GM21423 (cell line): ENCODE data around the gene DBH.

Source experiments
- ATAC-seq: cut with Tn5 transposase; IDR thresholded peaks from one replicate; pipeline ENCODE4 v1.9.1; 2021; ENCODE audit warnings: mild to moderate bottlenecking, moderate library complexity; ENCODE audit not compliant: unreplicated experiment

The DBH gene

DNA sequence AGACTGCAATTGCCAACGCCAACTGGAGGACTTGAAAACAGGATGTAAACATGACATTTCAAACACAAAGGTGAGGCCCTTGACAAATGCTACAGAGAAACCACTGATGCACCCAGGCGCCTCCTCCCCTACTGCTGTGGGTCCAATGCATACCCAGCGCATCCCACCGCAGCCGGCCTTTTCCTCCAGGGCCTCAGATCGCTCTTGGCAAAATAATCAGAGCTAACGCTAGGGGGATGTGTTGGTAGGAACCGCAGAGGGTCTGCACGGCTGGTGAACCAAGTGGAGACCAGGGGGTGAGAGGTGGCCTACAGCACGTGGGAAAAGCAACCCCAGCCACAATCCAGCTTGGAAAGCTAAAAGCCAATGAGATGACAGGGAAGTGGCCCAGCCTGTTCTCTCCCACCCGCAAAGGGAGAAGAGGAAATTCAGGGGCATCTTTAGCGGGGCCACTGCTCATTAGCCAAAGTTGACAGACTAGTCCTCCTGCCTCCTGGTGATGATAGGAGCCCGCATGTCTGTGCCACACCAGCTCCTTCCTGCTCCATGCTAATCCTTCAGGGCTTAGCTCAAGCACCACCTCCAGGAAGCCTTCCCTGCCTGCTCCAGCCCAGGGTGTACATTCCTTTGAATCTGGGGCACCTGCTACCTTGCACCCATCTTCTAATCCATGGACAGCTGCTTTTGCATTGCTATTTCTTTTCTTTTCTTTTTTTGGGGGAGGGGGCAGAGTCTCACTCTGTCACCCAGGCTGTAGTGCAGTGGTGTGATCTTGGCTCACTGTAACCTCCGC, 32.8 kb upstream of the DBH start:
- no peak for ATAC-seq

DNA sequence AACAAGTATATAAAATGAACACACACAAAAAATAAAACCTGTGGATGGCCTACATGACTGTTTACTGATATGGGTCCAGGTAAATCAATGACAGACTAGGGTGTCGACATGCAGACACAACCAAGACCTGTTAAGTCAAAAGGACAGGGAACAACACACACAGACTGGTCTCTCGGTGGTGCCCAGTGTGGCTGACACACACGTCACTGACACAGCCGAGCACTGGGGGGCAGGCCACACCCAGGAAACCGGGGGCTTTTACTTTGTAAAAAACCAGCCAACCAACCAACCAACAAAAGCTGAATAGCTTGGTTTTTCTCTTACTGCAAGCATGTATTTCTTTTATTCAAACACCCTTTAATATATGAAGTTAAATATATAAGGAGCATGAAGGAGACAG, 31.9 kb upstream of the DBH start:
- no peak for ATAC-seq

DNA sequence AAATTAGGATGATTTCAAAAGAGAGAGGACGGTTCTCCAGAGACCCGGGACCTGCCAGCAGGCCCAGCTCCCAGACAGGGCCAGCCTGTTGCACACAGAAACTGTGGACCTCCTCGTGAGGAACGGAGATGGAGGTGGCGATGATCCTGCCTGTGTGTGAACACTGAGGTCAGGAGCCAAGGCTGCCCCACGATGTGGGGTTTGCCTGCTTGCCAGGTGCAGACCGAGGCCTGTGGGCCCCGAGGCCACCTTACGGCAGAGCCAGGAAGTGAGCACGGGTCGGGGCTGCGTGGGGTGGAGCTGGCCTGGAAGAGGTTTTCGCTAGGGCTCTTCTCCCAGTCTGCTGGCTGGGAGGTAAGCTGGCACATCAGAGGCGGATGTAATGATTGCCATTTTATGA, 31.3 kb upstream of the DBH start:
- no peak for ATAC-seq

DNA sequence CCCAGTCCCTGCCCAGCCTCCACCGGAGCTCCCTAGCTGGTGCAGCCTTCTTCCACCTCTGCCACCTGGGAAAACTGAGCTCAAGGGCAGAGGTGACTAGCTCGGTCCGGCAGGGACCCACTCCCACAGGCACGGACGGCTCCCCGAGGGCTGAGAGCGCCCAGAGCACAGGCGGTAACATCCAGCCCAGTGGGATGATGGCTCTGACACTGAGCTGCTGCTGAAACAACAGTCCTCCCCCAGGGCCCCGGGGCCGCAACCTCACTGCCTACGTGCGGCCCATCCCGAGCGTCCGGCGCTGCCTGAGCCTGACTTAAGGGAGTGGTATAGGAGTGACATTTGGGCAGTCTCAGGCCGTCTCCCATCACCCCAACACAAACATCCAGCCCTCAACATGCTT, 30.7 kb upstream of the DBH start:
- no peak for ATAC-seq

DNA sequence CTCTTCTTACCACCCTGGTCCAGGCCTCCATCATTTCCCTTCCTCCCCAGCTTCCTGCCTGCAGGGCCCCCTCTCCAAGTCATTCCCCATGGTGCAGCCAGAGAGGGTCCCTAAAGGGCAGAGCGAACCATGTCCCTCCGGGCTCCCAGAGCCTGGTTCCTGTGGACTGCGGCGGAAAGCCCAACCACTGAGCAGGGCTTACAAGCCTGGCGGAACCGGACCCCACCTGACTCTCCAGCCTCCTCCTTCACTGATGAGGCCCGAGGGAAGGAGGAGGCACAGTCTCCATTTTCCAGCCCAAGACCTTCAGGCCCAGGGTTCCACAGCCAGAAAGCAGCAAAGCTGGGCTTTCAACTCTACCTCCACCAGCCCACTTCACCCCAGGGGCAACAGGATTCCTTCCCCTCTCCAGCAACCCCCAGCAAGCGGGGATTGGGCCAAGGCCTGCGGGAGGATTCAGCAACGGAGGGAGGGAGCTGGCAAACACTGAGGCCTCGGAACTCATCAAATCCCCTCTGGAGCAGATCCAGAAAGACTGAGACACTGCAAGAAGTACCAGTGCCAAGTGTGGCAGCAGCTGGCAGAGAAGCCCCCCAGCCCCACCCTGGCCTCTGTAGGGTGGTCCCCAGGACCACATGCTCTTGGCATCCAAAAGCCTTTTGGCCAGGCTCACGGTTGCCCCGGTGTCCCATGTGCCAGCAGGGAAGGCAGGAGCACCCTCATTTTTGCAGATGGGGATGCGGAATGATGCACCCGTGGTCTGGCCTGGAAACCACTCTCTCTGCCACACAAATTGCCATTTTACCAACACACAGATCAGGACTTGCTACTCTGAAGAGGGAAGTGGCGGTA, 30.1 kb upstream of the DBH start:
- ATAC-seq, result no peak

DNA sequence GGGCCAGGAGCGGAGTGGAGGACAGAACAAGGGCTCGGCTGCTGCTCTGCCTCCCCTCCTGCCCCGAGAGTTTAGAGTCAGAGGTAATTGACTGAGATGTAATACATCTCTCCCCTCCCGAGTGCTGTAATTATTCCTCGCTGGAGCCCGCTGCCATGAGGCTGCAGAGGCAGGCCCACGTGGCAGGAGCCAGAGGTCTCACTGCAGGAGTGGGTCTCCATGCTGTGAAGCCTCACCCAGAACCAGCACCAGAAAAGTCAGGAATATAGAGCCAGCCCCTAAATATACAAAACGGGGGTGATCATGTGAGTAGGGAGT, 29.5 kb upstream of the DBH start:
- no peak for ATAC-seq

DNA sequence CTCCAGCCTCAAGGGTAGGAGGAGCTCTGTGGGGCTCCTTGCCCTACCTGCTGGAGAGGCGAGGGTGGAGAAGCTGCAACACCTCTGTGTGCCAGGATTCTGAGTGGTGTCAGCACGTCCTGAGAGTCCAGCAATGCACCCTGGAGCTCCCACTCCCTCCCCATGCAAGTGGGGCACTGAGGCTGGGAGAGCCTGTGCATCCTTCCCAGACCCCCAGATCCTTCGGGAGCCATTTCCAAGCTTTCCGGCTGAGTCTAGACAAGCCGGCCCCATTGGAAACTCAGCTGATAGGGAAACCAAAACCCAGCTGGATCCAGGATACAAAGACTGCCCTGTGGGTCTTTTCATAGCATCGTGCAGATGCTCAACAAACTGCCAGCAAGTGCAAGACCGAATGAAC, 28.8 kb upstream of the DBH start:
- no peak for ATAC-seq

DNA sequence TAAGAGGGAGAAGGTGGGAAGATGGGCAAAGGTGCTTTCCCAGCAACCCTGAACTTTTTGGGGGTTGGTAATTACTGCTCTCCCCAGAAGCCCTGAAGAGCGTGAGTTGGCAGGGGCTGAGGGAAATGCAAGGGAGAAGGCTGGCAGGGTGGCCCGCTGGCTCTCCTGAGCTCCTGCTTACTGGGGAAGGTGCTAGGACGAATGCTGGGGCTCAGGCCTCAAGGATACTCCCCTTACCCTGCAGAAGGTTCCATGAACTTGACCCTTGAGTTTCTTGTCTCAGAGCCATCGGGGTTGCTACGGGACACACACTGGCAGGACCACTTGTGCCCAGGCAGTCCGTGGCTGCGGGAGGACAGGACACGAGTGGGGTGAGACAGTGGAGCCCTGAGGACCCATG, 28.2 kb upstream of the DBH start:
- ATAC-seq, result no peak

DNA sequence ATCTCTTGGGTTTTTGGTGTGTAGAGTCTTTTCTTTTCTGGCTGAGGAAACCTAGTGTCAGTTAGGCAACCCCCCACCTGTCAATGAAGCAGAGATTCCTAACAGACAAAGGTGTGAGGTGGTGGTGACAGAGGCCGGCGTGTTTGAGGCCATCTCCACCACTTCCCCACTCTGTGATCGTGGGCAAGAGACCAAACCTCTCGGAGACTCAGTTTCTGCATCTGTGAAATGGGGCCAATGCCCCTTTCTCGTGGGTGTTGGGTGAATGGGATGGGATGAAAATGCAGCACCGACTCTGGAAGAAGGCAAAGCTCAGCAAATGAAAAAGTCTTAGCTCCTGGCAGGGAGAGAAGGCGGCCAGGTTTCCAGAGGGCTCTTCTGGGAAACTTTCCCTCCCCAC, 27.8 kb upstream of the DBH start:
- no peak for ATAC-seq

DNA sequence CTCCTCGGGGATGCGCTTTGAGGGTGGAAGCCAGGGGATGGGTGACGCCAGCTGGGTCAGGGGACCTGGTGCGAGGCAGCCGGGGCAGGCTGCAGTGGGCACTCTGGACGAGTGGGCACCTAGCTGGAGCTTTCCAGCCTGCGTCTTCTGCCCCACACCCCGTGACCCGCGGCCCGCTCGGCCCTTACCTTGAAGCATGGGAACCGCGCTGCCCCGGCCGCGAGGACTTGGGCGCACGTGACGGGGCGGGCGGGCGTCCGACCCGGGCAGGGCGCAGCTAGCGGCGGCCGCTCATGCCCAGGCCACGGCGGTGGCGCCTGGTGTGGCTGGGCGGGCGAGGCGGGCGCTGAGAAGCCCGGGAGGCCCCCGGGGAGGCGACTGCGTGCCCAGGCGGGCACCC, 27.3 kb upstream of the DBH start:
- ATAC-seq, result no peak

DNA sequence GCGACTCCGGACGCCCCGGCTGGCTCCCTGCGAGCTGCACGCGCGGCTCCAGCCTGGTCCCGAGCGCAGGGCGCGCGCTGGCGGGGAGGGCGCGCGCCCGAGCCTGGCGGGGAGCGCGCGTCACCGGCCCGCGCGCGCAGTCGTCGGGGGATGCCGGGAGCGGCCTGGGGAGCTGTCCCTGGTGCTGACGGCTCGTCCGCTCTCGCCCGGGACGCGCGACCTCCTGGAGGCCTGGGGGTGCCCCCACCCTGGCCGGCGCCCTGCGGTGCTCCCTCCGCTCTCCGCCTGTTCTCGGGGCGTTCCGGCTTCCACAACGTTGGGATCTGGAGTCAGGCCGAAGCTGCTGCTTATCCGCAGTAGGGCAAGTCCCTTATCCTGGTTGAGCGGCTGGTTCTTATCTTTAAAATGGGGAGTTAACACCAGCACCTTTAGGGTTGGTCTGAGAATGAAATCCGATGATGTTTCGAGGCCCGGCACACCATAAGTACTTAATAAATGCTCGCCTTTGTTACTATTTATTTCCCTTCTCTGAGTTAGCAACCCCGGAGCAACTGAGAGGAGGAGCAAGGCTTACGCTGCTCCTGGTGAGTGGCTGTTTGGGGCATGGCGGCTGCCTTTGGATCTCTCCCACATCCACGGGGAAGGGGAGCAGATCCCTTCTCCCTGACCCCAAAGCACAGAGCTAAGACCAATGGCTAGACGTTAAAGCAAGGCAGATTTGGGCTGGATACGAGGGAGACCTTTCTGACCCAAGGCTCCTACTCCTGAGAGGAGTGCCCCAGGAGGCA, 26.7 kb upstream of the DBH start, which contains the start of gene FAM163B:
TSS of gene FAM163B (minus strand) at position 79 of the 788 bp plus-strand sequence. CDS start 29,166 bp downstream, outside the sequence.
- ATAC-seq, result no peak

DNA sequence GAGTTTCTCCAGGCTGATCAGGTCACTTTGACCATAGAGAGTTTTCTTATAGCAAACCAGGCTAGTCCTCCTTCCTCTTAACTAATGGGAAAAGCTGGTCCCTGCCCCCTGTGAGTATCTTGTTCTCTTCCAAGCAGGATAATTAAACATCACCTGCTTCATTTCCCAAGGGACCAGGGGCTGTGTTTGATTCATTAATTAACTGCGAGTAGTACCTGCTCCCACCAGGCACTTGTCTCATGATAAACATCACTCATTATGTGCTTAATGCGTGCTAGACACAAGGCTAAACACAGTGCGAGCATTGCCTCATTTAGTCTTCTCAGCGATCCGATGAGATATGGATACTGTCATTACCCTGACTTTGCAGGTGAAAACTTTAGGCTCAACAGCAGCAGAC, 25.3 kb upstream of the DBH start:
- no peak for ATAC-seq

DNA sequence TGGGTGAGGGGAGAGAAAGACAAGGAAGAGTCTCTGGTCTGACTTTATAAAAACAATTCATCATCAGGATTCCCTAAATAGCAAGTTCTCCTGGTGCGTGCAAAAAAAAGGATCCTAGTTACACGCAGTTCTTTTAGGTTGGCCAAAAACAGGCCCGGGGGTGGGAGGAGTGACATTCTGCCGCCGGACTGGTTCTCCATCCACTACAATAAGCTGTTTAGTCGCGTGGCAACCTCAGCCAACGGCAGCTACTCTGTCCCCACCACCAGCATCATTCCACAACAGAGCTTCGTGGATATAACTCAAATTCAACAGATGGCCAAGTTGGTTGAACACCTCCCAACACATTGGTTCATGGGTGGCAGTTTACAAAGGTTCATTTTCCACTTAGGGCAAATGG, 24.1 kb upstream of the DBH start:
- no peak for ATAC-seq

DNA sequence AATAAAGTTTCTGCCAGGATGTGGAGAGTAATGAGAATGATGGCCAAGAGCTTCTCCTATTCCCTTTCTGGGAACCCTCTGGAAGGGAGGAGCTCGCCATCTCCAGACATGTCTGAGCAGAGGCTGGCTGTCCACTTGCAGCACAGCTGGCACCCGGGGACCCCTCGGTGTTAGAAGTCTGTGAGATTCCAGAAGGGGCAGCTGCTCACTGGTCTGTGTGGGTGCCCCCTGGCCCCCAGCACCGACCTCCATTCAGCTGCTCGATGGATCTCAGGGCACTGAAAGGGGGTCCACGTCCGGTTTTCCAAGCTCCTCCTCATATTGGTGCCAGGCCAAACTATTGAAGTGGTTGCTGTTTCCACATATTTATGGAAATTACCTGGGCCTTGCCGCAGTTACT, 23.3 kb upstream of the DBH start:
- ATAC-seq, result no peak

DNA sequence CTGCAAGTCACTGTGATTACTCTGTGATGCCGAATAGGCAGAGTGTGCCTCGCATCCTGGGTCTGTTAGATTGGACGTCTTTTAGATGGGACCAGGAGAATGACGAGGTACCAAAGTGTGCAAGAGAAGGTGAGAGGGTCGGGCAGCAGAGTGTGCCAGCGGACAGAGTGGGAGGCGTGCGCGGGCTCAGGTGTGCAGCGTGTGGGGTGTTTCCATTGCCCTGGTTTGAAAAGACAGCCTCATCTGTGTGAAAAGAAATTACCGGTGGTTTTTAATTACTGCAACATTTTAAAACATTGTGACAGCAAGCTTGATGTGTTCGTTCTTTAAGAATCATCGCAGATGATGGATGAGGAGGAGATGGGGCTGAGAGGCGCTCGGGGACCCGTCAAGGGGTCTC, 22.7 kb upstream of the DBH start:
- no peak for ATAC-seq

DNA sequence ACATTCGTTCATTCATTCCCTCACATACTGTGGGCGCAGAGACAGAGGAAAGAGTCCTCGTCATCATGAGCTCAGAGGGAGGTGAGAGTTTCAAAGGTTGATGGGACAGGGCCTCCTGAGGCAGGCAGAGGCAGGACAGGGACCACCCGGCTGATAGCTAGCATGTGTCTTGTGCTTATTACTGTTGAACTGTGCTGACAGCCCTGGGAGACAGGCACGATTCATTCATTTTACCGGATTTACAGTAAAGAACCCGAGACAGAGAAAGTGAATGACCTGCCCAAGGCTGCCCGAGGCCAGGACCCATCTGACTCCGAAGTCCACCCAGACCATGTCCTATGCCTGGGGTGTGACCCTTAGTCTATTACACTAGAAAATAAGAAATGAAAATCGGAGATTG, 22.1 kb upstream of the DBH start:
- ATAC-seq, result no peak

DNA sequence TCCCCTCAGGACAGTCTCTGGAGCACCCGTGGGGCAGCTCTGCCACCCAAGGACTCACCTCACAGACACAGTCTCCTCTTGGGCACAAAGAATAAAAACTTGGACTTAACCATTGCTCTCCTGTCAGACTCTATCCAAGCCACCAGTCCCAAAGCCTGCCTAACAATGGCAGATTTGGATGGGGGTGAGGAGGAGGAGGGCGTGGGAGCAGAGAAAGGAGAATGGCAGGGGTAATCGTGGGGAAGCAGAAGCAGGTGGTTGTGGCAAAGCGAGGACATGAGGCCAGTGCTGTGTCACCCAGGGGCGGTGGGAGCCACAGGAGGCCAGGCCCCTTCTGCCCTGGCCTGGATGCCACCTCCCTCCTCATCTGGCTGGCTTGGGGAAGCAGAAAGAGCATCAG, 21.5 kb upstream of the DBH start:
- ATAC-seq, result no peak

DNA sequence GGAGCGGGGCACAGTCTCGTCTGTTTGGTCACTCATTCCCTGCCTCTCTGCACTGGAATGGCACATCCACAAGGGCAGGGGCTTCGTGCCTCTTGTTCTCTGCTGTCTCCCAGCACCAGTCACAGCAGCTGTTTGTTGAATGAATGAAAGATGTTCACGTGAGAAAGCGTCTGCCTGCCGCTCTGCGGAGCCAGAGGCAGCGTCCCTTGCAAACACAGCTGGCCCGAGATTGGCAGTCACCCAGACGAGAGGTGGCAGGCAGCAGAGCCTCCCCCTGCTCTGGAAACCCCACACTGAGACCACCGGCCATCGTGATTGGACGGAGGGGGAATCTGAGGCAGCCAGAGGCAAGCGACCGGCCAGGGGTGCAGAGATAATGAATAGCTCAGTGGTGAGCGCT, 21.0 kb upstream of the DBH start:
- ATAC-seq, result no peak

DNA sequence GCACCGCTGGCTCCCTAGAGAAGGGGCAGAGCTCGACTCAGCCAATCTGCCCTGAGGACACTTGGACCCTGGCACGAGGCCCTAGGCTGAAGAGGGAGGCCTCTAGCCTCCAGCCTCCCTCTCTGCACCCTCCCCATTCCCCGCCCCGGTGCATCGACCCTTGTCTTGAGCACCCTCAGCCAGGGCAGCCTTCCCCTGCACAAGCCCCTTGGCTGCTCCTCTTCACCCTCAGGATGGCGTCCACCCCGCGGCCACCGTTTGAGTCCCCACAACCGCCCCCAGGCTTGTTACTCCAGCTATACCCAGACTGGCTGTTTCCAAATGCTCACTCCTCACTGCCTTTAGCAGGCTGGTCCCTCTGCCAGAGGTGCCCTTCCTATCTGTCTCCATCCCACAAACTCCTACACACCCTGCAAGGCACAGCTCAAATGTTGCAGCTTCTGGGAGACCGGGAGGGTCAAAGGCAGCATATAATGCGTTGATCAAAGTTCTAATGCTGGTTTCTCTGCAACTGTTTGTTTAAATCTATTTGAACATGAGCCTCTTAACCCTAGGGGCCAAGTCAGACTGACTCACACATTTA, 20.5 kb upstream of the DBH start:
- ATAC-seq, result no peak

DNA sequence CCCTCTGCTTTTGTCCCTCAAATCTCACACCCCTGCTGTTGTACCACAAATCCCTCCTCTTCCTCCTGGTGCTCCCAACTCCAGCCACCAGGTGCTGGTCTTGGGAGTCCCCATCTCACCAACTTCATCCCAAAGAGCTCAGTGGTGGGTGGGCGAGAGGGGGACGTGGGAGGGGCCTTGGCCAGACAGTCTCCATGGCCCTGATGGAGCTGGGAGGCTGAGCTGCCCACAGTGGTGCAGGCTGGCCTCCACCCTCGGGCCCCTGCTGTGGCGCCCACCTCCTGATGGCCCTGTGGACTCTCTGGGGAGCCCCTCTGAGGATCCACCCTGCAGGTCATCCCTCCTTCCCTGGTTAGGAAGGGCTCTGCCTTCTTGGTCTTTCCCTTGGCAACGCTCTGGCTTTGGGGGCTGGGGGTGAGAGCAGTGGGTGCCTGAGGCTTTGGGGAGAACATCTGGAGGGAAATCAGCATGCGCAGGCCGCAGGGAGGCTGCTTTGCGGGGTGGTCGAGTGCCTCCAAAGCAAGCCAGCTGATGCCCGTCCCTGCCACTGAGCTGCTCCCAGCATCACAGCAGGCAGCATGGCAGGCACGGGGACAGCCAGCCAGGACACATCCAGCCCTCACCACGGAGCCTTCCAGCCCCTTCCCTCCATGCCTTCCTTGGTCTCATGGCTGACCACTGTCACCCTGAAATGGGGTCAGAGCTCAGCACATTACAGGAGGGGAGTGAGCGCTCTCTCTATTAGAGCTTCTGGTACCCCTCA, 19.3 kb upstream of the DBH start:
- no peak for ATAC-seq

DNA sequence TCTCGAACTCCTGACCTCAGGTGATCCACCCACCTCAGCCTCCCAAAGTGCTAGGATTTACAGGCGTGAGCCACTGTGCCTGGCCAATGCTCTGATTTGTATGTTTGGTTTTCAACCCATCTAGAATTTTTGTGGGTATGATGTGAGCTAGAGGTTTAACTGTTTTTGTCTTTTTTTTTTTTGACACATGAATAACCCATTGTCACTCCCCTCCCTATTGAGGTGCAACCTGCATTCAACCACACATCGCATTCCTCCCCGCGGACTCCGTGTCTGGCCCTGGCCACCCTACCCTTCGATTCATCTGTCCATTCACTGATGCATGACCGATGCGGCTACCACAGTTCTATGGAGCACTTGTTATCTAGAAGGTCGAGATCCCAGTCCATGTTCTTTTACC, 17.4 kb upstream of the DBH start:
- no peak for ATAC-seq
